ENCODE data around the gene USP54. TPM values are rescaled to one million over a fixed set of nuclear protein-coding genes. Genes with fewer than 3 reads are reported as not detected.

The USP54 gene
- total and polyA plus RNA-seq, 2 experiments from 2014 or later = 15.1 to 27.4 TPM

- Histone ChIP-seq H4K20me1 (replicated peaks; ENCODE audit: insufficient read depth) (peaks cover 7% of the 10 kb centered on the region; the same call in 1 of the 2 replicates), H3K4me1 (ENCODE audit: insufficient read depth) (no peaks in the 10 kb centered on the region), H3K9me2 (ENCODE audit: insufficient read depth) (no peaks in the 10 kb centered on the region), H3K27me3 (ENCODE audit: insufficient read depth) (no peaks in the 10 kb centered on the region), H3K79me2 (replicated peaks; ENCODE audit: insufficient read depth) (no peaks in the 10 kb centered on the region), H3K4me3 (no peak overlapping the region), H3F3A (replicated peaks; ENCODE audit: low read depth) (0 out of 2 replicates have a peak, but pooled peaks cover 6% of the 10 kb centered on the region), H3K4me2 (no peak overlapping the region), H2AFZ (no peak overlapping the region), H3K27ac (ENCODE audit: low read depth) (no peak overlapping the region), H3K36me3 (ENCODE audit: insufficient read depth) (peaks cover 7% of the 10 kb centered on the region; the same call in 1 of the 2 replicates)
- Mint-ChIP-seq H3K27me3 (ENCODE audit: insufficient read depth, low read depth, poor library complexity) (peaks cover 2% of the 10 kb centered on the region), H3K4me3 (no peak overlapping the region), H3K36me3 (ENCODE audit: low read depth) (peaks cover 30% of the 10 kb centered on the region), H3K4me1 (no peaks in the 10 kb centered on the region), H3K27ac (no peak overlapping the region), H3K9me3 (no peaks in the 10 kb centered on the region)
- no peak for TF ChIP-seq NANOG (IDR thresholded peaks at IDR 0.05; ENCODE audit: borderline replicate concordance)
- no peak for TF ChIP-seq JUNB (IDR thresholded peaks at IDR 0.05; ENCODE audit: unreplicated experiment)
- no peak for TF ChIP-seq ETS1 (IDR thresholded peaks at IDR 0.05)
- TF ChIP-seq ZNF114 (CRISPR knock-in tag; IDR thresholded peaks at IDR 0.05) = no peak
- TF ChIP-seq STAT1 (IDR thresholded peaks at IDR 0.05; ENCODE audit: unreplicated experiment) = no peak
- TF ChIP-seq EZH2 (IDR thresholded peaks at IDR 0.05; ENCODE audit: low read depth, unreplicated experiment) = no peak
- no peak for TF ChIP-seq REST (IDR thresholded peaks at IDR 0.05; ENCODE audit: unreplicated experiment)
- no peak for TF ChIP-seq EZH2phosphoT487 (IDR thresholded peaks at IDR 0.05; ENCODE audit: unreplicated experiment)
- no peak for TF ChIP-seq ZNF462 (CRISPR knock-in tag; IDR thresholded peaks at IDR 0.05)
- TF ChIP-seq CREB1 (CRISPR knock-in tag; IDR thresholded peaks at IDR 0.05; ENCODE audit: low read depth) = no peak
- TF ChIP-seq ZNF331 (CRISPR knock-in tag; IDR thresholded peaks at IDR 0.05; ENCODE audit: low read depth) = no peak
- TF ChIP-seq POLR2AphosphoS5 (IDR thresholded peaks at IDR 0.05; ENCODE audit: low read depth) = no peak
- ATAC-seq (no peak), DNase-seq (ENCODE audit: low spot score) (no peak)
Observed at GRCh38 chr10:73517166-73517888, 73.8 kb downstream of the USP54 start.

All from GM23338 (cell line).